Loucy (cell line): ENCODE measurements around the gene SLC5A10.

ENCODE experiments used
- CTCF ChIP-seq: fragments of 200-600 bp; sonication (generic); conservative IDR thresholded peaks from 2 replicates; pipeline ENCODE4 v1.5.1; 2014; ENCODE audit warnings: mild to moderate bottlenecking, antibody characterized with exemption, low read length
- EZH2phosphoT487 ChIP-seq: fragments of 200-600 bp; IDR thresholded peaks from 2 replicates; pipeline ENCODE4 v1.6.1; 2018; ENCODE audit warnings: antibody characterized with exemption, mild to moderate bottlenecking, moderate library complexity, borderline replicate concordance

- TF ChIP-seq EZH2phosphoT487 (no peak), CTCF (no peak)
These were observed 35.3 kb downstream of the SLC5A10 start for GRCh38 chr17:18987230-18987610.
